Osteoblast (primary cell): ENCODE data around the gene COTL1. TPM values are rescaled to one million over a fixed set of nuclear protein-coding genes. Genes with fewer than 3 reads are reported as not detected.

ENCODE experiments used
- DNase-seq: peaks from one replicate; pipeline ENCODE4 v3.0.0; 2011; ENCODE audit warnings: low spot score, mixed read lengths; ENCODE audit not compliant: insufficient read length; ENCODE audit errors: missing footprints
- H2AFZ ChIP-seq: 2 replicates; pipeline ENCODE4 v1.6.0; 2011; ENCODE audit warnings: mild to moderate bottlenecking, low read length
- H3K27ac ChIP-seq: 2 replicates; pipeline ENCODE4 v1.5.1; 2011; ENCODE audit warnings: mild to moderate bottlenecking, low read depth, low read length, moderate library complexity
- H3K27me3 ChIP-seq: 2 replicates; pipeline ENCODE4 v1.6.0; 2012; ENCODE audit warnings: mild to moderate bottlenecking, control low read depth, inconsistent platforms, low read length, moderate library complexity; ENCODE audit not compliant: insufficient read depth
- H3K36me3 ChIP-seq: 2 replicates; pipeline ENCODE4 v1.5.1; 2011; ENCODE audit warnings: mild to moderate bottlenecking, low read length, control low read depth, moderate library complexity; ENCODE audit not compliant: insufficient read depth
- H3K4me1 ChIP-seq: 2 replicates; pipeline ENCODE4 v1.5.1; 2011; ENCODE audit warnings: mild to moderate bottlenecking, low read length, control low read depth, moderate library complexity; ENCODE audit not compliant: insufficient read depth
- H3K4me2 ChIP-seq: 2 replicates; pipeline ENCODE4 v1.6.0; 2011; ENCODE audit warnings: mild to moderate bottlenecking, low read length; ENCODE audit not compliant: insufficient read depth
- H3K4me3 ChIP-seq: fragments of 200-600 bp; sonication (generic); 3 replicates; pipeline ENCODE4 v1.5.1; 2012; ENCODE audit warnings: mild to moderate bottlenecking, low read length, inconsistent platforms; ENCODE audit not compliant: insufficient read depth
- H3K79me2 ChIP-seq: 2 replicates; pipeline ENCODE4 v1.6.0; 2012; ENCODE audit warnings: mild to moderate bottlenecking, low read length, control low read depth, inconsistent platforms; ENCODE audit not compliant: insufficient read depth
- H3K9me3 ChIP-seq: 2 replicates; pipeline ENCODE4 v1.5.1; 2011; ENCODE audit warnings: low read depth, low read length, control low read depth
- H4K20me1 ChIP-seq: 2 replicates; pipeline ENCODE4 v1.6.0; 2012; ENCODE audit warnings: mild to moderate bottlenecking, low read length, control low read depth; ENCODE audit not compliant: insufficient read depth
- total RNA-seq: library from RNA; depleted of rRNA; stranded (reverse); fragments of >200 nt; gene quantifications from 2 replicates; pipeline ENCODE4 v1.2.3, GENCODE V29; 2012
- TF ChIP-seq, protein P1 (sequence below): IDR thresholded peaks from 2 replicates; pipeline ENCODE4 v1.5.1; 2011; ENCODE audit warnings: mild to moderate bottlenecking, low read depth, low read length, moderate library complexity; ENCODE audit errors: extremely low read depth

COTL1 gene
- total RNA-seq, 1 donor: 145 TPM

DNA sequence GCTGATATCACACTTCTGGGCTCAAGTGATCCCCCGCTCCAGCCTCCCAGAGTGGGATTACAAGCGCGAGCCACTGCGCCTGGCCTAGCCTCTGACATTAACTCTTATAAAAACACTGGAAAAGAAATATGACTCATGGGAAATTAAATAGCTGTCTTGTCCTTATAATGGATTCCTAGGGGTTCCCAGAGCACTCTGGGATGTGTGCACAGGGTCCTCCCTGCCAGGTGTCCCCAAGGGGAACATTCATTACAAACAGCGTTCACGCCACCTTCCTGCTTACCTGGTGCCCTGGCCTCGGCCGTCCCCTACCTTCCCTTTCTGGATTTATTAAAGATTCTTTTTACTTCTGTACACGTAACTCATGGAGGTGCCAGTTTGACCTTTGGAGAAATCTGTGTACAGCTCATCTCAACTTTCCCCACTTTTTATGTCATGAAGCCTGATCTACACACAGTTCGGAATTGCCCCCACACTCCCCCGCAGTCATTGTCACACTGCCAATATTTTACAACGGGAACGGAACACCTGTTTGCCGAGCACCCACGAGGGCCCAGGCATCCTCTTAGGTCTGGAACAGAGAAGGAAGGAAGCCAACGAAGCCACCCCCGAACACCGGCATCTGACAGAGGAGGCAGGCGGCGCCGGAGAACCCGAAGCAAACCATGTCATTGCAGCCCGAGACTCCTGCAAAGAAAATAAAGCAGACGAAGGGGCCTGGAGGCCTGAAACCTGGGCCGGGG is 73.7 kb downstream of the COTL1 start:
- no peaks in the 10 kb centered on the region for H3K36me3 ChIP-seq
- H3K27ac ChIP-seq: no peak overlapping the region
- H3K79me2 ChIP-seq: no peaks in the 10 kb centered on the region
- no peaks in the 10 kb centered on the region for H4K20me1 ChIP-seq
- H2AFZ ChIP-seq: no peak overlapping the region
- H3K9me3 ChIP-seq: no peaks in the 10 kb centered on the region
- H3K4me2 ChIP-seq: peak overlapping the region; percentile 10
- DNase-seq: no peak
- H3K4me3 ChIP-seq: no peak overlapping the region
- no peaks in the 10 kb centered on the region for H3K27me3 ChIP-seq
- peaks cover 28% of the 10 kb centered on the region for H3K4me1 ChIP-seq
- TF ChIP-seq, protein P1, sequence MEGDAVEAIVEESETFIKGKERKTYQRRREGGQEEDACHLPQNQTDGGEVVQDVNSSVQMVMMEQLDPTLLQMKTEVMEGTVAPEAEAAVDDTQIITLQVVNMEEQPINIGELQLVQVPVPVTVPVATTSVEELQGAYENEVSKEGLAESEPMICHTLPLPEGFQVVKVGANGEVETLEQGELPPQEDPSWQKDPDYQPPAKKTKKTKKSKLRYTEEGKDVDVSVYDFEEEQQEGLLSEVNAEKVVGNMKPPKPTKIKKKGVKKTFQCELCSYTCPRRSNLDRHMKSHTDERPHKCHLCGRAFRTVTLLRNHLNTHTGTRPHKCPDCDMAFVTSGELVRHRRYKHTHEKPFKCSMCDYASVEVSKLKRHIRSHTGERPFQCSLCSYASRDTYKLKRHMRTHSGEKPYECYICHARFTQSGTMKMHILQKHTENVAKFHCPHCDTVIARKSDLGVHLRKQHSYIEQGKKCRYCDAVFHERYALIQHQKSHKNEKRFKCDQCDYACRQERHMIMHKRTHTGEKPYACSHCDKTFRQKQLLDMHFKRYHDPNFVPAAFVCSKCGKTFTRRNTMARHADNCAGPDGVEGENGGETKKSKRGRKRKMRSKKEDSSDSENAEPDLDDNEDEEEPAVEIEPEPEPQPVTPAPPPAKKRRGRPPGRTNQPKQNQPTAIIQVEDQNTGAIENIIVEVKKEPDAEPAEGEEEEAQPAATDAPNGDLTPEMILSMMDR: no peak

DNA sequence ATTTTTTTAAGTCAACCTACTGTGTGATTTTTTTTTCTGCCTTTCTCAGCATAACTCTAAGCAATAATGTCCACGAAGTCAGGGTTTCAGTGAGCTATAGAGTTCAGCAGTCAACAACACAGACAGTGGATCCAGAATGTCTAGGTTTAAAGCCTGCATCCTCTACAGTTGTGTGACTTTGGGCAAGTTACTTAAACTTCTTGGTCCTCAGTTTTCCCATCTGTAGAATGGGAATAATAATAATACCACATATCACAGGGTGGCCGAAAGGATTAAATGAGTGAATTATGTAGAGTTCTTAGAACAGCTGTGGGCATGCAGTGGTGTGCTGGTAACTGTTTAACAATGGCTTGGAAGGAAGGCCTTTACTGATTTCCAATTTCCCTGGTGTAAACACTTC is 74.6 kb downstream of the COTL1 start:
- Histone ChIP-seq H3K27ac (no peak overlapping the region), H2AFZ (no peak overlapping the region), H3K4me3 (no peak overlapping the region), H3K9me3 (no peaks in the 10 kb centered on the region), H3K4me1 (peaks cover 34% of the 10 kb centered on the region), H3K27me3 (no peaks in the 10 kb centered on the region), H3K36me3 (no peaks in the 10 kb centered on the region), H4K20me1 (no peaks in the 10 kb centered on the region), H3K4me2 (no peak overlapping the region), H3K79me2 (no peaks in the 10 kb centered on the region)
- TF ChIP-seq, protein P1: no peak
- no peak for DNase-seq

DNA sequence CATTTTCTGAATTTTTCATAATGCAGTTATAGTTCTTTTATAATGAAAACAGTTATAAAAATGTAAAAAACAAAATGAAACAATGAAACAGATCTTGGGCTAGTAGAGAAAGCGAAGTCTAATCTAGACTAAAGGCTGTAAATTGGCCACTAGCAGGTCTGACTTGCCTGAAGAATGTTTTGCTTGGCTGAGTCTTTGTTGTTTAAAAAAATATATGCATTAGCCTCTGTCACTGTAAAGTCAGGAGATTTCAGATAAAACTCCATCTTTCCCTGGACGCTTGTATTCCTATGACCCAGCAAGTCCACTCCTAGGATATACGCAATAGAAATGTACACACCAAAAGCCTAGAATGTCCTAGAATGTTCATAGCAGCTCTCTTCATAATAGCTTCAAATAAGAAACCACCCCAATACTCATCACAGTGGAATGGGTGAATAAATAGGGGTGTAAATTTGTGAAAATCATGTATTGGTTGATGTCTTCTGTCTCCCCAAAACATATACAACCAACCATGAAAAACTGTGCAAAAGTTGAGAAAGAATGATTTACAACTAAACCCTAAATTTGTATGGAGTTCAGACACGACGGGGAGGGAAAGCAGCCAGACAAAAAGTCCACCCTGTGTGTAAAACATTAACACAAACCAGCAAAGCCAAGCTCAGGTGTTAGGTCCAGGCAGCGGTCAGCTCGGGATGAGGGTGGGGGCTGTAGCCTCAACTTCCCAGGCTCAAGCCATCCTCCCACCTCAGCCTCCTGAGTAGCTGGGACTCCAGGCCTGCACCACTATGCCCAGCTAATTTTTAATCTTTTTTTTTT is 75.7 kb downstream of the COTL1 start:
- Histone ChIP-seq H3K9me3 (no peaks in the 10 kb centered on the region), H3K36me3 (no peaks in the 10 kb centered on the region), H3K4me1 (peaks cover 44% of the 10 kb centered on the region), H2AFZ (no peak overlapping the region), H3K79me2 (no peaks in the 10 kb centered on the region), H4K20me1 (no peaks in the 10 kb centered on the region), H3K4me3 (no peak overlapping the region), H3K27ac (peak overlapping the region; percentile 64), H3K27me3 (no peaks in the 10 kb centered on the region), H3K4me2 (peak overlapping the region; percentile 66)
- DNase-seq: no peak
- TF ChIP-seq, protein P1: no peak

DNA sequence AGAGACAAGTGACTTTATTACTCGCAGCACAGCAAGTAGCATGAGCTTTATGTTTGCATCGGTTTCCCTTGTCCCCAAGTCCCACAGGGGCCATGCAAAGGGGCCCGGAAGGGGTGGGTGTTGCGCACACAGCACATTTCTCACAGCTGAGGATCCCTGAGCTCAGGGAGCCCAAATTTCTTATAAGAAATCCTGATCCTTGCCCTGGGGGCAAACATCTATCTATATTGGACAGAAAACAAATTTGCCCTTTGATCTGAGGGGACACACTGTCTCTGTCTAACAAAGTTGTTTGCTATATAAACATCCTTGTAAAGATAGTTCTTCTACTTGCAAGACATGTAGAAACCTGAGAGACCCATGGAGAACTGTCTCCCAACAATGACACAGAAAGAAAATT is 77.7 kb downstream of the COTL1 start:
- Histone ChIP-seq H3K27me3 (no peaks in the 10 kb centered on the region), H3K79me2 (no peaks in the 10 kb centered on the region), H3K27ac (no peak overlapping the region), H2AFZ (no peak overlapping the region), H3K9me3 (no peaks in the 10 kb centered on the region), H4K20me1 (no peaks in the 10 kb centered on the region), H3K4me3 (no peak overlapping the region), H3K36me3 (no peaks in the 10 kb centered on the region), H3K4me1 (peaks cover 44% of the 10 kb centered on the region), H3K4me2 (no peak overlapping the region)
- no peak for DNase-seq
- TF ChIP-seq, protein P1: no peak
